Breast epithelium (tissue), 3 donors: ENCODE measurements around the gene TRIM31.

Experiments used
- POLR2A ChIP-seq: fragments of 450-650 bp; IDR thresholded peaks from one replicate; pipeline ENCODE4 v1.6.1; 2016; ENCODE audit warnings: antibody characterized with exemption, mild to moderate bottlenecking, moderate library complexity
- TF ChIP-seq, protein P1 (sequence below), 3 donors: fragments of 450-650 bp; IDR thresholded peaks; one replicate each; pipeline ENCODE4 v1.5.1; 2016 to 2017; ENCODE audit warnings: antibody characterized with exemption in 3 of 3, mild to moderate bottlenecking in 3 of 3, moderate library complexity in 3 of 3

DNA sequence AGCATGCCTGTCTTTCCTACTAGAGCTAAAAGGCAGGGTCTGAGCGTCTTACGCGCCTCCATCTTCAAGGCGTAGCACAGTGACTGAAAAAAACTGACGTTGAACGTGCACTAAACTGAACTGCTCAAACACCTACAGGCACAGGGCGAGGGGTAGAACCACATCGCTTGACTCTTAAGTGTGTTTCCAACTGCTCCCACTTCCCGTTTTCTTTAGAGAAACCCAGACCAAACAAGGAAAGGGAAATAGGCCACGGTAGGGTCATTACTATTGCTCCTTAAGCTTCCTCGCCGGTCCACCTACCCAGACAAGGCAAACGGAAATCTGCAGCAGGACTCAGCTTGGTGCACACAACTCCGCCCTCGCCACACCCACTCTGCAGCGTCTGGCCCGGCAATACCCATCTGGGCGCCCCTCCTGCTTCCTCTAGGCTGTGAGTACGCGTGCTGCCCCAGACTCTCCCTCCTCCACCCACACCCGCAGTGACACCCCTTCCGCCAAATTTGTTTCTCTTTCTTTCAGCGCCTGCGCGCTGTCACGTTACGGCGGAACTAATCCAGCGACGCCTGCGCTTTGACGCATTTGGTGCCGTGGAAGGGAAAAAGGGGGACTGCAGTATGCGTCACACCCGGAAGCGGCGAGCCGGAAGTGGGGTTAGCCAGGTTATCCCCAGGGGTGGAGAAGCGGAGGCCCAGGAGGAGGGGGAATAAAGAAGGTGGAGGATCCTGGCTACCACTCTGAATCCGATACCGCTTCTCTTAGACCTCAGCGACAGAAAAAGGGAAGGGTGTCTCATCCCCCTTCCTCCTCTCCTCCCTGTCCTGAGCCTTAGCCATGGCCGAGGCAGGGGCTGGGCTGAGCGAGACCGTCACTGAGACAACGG lies 46.1 kb downstream of the TRIM31 start, which contains the start of gene PPP1R11:
- TF ChIP-seq POLR2A = peak; percentile 46
- TF ChIP-seq, protein P1, sequence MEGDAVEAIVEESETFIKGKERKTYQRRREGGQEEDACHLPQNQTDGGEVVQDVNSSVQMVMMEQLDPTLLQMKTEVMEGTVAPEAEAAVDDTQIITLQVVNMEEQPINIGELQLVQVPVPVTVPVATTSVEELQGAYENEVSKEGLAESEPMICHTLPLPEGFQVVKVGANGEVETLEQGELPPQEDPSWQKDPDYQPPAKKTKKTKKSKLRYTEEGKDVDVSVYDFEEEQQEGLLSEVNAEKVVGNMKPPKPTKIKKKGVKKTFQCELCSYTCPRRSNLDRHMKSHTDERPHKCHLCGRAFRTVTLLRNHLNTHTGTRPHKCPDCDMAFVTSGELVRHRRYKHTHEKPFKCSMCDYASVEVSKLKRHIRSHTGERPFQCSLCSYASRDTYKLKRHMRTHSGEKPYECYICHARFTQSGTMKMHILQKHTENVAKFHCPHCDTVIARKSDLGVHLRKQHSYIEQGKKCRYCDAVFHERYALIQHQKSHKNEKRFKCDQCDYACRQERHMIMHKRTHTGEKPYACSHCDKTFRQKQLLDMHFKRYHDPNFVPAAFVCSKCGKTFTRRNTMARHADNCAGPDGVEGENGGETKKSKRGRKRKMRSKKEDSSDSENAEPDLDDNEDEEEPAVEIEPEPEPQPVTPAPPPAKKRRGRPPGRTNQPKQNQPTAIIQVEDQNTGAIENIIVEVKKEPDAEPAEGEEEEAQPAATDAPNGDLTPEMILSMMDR (IDR thresholded peaks at IDR 0.05) = no peak
